Stimulated activated CD4-positive, alpha-beta T cell treated with anti-CD3 and anti-CD28 coated beads, Interleukin-1b, Interleukin-23, amount 100 ng/mL, for 48 hours (primary cell): ENCODE measurements around the gene GSG1L.

Experiments
- DNase-seq: peaks from one replicate; pipeline ENCODE4 v3.0.0-alpha.2; 2020

GSG1L gene

GRCh38 chr16:28062261-28062846, 1.2 kb downstream of the GSG1L start:
- DNase-seq, result no peak

- DNase-seq, result no peak
Observed at GRCh38 chr16:28061352-28062101, 2.0 kb downstream of the GSG1L start.

GRCh38 chr16:28059841-28060575, 3.5 kb downstream of the GSG1L start:
- no peak for DNase-seq

GRCh38 chr16:28058839-28059589, 4.5 kb downstream of the GSG1L start:
- no peak for DNase-seq

- DNase-seq, result no peak
Observed at GRCh38 chr16:28057949-28058348, 5.6 kb downstream of the GSG1L start.

- no peak for DNase-seq
Observed at GRCh38 chr16:28053461-28053860, 10.1 kb downstream of the GSG1L start.

- no peak for DNase-seq
Observed at GRCh38 chr16:28052274-28053128, 11.0 kb downstream of the GSG1L start.

- DNase-seq, result no peak
Observed at GRCh38 chr16:28051486-28051885, 12.0 kb downstream of the GSG1L start.

- no peak for DNase-seq
Observed at GRCh38 chr16:28042811-28043210, 20.7 kb downstream of the GSG1L start.

- DNase-seq, result no peak
Observed at GRCh38 chr16:28041615-28042014, 21.9 kb downstream of the GSG1L start.

GRCh38 chr16:28040039-28040438, 23.5 kb downstream of the GSG1L start:
- no peak for DNase-seq

GRCh38 chr16:28039493-28039892, 24.0 kb downstream of the GSG1L start:
- no peak for DNase-seq

- no peak for DNase-seq
Observed at GRCh38 chr16:28038409-28038808, 25.1 kb downstream of the GSG1L start.

GRCh38 chr16:28035866-28036393, 27.6 kb downstream of the GSG1L start:
- DNase-seq, result no peak

- no peak for DNase-seq
Observed at GRCh38 chr16:28033870-28034269, 29.6 kb downstream of the GSG1L start.

GRCh38 chr16:28029387-28030002, 34.0 kb downstream of the GSG1L start:
- DNase-seq, result no peak

- no peak for DNase-seq
Observed at GRCh38 chr16:28027055-28027454, 36.5 kb downstream of the GSG1L start.

- DNase-seq, result no peak
Observed at GRCh38 chr16:28025631-28026030, 37.9 kb downstream of the GSG1L start.

- DNase-seq, result no peak
Observed at GRCh38 chr16:28019218-28019617, 44.3 kb downstream of the GSG1L start.

- DNase-seq, result no peak
Observed at GRCh38 chr16:28014851-28015250, 48.7 kb downstream of the GSG1L start.

- no peak for DNase-seq
Observed at GRCh38 chr16:28013878-28014277, 49.6 kb downstream of the GSG1L start.

GRCh38 chr16:28013392-28013791, 50.1 kb downstream of the GSG1L start:
- no peak for DNase-seq
